NCI-H1092 (cell line): ENCODE measurements around the gene NRG2.

Experiments used
- DNase-seq: peaks from one replicate; lab custom pipeline; 2025; lab: John Stamatoyannopoulos, UW

The NRG2 gene

DNA sequence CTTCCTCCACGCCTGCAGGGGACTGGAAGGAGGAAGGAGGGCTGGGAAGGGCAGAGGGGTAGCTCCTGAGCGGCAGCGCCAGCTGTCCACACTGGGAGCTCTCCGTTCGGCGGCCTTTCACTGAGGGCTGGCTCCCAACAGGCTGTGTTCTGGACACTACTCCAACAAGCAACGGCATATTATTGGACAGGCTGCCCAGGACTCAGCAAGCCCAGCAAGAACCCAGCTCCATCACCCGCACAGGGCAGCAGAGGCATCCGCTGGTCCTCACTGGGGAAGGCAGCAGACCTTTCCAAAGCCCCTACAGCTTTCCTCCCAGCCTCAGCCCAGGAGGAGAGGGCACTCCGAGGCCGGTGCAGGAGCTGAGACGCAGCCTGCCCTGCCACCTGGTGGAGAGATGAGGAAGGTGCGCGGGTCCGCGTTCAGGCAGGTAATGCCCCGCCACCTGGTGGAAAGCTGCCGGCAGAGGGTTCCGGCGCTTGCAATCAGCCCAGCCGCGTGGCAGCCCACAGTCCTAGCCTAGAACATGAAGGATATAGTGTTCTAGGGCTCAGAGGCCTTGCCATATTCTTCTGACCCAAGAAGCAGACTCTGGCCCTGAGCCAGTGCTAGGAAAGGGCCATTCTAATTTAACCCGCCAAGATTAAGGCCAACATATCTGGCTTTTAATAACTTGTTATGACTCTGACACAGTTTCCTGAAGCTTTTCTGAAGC is 74.4 kb downstream of the NRG2 start:
- peak; percentile 43 for DNase-seq

GRCh38 chr5:139967353-139967752 is 75.7 kb downstream of the NRG2 start:
- no peak for DNase-seq

DNA sequence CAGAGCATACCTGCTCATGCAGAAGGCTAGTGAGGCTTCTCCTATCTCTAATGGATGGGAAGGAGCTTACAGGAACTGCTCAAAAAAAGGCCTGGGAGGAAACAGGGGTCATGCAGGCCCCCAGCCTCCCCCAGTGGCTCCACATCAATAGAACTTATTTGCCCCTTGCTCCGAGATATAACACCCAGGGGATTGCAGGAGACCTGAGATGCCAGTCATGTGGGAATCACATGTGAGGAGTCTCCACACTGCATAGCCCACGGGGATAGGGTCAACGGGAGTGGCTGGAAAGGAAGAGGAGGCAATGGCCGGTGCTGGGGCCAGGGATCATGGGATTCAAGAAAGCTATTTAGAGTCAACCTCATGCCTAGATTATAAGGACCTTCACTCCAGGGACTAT is 76.2 kb downstream of the NRG2 start:
- DNase-seq = no peak

DNA sequence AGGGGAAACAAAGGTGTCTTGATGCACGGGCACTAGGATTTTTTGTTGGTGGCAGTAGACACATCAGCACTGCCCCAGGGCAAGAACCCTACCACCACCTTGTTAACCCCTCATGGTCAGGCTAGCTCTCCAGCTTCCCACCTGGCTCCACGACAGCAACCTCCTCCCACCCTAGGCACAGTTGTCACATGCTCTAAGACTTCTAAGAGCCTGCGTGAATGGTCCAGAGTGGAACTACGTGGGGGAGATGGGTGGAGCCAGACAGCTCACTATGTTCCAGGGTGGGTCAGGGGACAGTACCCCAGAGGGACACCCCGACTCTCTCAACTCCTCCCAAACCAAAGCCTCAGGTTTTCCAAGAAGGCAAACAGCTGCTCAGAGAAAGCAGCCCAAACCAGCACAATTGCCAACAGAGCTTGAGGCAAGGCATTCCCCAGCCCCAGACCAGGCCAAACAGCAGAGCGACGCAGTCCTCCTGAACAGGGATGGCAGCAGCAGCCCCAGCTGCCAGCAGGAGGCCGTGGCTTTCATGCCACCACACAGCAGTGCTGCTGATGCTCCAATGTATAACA is 78.0 kb downstream of the NRG2 start:
- DNase-seq = no peak

DNA sequence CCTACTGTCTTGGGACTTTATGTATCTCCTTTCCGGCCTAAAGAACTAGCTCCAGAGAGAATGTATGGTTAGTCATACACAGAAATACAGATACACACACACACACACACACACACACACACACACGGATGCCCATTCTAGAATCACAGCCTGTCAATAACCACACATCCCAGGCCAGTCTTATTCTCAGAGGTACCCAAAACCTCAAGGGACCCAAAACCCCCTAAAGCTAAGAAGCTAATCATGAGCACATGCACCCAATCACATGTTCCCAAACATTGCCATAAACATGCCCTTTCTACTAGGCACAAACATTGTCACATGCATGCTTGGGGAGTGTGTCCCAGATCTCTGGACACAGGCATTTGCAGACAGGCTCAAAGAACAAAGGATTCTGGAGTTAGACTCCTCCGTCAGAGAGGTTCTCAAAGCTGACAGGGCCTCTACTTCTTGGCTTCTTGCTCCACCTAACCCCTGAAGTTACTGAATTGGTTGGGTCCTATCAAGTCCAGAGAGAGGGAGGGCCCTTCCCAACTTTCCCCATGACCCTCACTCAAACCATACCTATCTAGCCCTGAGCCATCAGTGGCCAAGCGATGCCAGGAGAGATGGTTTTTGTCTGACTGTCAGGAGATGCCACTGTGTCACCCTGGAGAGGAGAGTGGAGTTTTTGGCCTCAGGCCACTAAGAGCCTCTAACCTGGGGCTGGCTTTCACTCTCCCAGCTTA is 78.7 kb downstream of the NRG2 start:
- no peak for DNase-seq

- DNase-seq = no peak
Observed at GRCh38 chr5:139962445-139962844, 80.7 kb downstream of the NRG2 start.

DNA sequence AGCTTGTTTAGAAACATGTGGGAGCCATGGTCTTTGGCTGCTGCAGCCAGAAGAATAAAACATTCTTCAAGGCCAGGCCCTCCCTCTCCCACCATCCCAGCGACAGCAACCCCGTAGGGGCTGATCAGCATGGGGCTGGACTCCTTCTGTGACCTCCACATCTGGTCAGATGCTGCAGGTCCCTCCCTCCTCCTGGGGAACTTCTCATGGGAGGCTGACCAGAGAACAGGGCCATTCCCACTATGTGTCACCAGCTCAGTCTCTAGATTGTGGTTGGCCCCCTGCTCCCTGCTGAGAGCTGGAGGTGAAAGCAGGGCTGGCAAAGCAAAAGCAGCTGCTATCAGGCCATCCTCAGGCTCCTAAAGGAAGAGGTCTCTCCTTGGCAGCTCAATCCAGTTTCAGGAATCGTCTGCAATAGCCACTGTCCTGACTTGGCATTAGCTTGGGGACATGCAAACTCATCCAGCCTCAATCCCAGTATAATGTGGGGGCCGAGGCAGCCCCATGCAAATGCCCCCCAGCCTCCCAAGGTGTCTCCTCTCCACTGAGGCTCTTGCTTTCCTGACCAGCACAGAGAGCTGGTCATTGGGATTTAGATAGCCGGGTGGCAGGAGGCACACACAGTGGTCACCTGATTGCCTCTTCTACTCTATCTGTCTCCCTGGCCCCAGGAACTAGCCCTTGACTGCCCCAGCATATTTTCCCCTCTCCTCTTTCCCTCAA is 81.5 kb downstream of the NRG2 start:
- no peak for DNase-seq

DNA sequence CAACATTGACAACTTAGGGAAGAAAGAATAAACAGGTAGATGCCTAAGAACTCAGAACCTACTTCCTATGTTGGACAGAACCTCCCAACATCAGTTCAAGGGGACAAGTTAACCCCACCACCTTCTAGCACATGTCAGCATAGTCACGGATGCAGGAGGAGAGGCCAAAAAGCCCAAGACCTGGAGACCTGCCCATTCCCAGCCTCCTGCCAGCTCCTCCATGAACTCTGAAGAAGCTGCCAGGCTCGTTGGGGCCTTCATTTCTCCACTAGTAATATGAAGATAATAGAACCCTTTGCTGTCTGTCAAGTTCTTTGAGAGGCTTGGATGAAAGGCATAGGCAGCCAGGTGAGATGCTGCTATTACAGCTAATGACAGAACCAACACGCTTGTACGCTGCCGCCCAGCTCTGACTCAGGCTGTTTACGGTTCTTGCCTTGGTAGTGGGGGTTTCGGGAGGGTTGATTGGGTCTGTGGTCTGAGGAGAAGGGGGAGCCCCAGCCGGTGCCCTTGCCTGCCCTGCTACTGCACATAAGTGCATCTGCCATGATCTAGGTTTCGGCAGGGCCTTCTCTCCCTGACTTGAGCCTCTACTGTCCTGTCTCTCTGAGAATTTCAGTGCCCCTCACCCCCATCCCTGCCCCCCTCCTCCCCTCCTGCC is 82.2 kb downstream of the NRG2 start:
- DNase-seq = no peak

DNA sequence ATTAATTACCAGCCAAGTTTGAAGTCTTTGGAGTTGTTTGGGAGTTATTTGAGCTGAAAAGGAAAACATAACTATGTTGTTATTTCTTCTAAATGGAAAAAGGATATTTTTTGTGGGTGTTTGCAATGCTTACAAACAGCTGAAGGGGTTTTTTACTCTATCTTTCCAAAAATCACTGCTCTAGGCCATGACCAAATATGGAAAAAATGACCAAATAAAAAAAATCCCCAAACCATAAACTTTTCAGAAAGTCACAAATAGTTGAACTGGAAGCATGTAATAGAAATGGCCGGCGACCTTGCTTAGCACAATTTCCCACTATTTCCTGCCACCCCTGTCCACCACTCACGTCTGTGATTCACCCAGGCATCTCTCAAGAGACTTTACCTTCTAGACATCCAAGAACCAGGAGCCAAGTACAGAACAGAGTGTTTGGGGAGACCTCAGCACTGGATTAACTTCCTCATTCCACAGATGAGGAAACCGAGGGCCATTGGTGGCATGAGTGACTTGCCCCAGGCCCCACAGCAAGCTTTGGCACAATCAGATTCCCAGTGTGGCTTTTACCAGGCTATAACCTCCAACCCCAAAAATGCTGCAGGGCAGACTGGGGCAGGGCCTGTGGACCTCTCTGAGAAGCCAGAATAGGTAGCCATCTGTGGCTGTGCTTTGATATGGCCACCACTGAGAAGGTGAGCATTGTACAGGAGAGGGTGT is 84.5 kb downstream of the NRG2 start:
- DNase-seq = no peak

DNA sequence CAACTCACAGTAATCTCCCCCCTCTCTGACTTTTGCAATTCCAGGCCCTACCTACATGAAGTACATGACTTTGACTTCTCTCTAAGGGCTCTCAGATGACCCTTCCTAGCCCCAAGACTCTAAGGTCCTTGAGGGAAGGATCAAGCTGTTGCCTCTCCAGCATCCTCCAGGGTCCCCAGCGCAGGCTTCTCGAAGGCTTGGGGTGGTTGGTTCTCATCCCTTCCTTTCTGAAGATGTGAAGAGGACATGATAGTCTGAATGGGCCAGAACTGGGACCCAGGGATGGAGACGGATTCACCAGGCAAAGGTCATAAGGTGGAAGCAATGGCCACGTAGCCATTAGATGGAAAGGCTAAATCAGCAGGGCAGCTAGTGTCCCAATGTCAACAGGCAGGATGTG is 86.8 kb downstream of the NRG2 start:
- no peak for DNase-seq

DNA sequence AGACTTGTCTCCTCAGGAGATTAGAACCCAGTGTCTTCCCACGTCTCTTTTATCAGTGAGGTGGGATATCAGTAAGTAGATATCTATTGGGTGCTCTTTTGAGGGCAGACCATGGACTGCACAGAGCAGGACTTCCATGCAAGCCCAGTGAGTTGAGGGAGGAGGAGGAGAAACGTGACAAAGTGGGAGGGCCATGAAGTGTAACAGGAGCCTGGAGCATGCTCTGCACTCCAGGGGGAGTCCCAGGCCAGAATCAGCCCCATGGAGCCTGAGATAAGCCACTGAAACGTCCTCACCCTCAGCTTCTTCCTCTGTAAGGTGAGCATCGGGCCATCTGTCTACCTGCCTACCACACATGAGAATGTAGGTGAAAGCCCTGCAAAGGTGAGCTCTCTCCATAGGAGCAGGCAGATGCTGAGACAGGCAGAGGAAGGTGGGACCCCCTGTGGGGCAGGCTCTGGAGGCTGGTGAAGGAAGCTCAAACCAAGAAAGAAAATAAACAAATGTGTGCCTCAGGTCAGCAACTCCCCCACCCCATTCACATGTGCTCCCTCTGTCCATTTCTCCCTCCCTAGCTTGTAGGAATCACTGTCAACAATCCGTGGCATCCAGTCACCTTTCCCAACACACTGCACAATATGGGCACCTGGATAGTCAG is 87.4 kb downstream of the NRG2 start:
- DNase-seq = no peak

- no peak for DNase-seq
Observed at GRCh38 chr5:139955053-139955605, 88.0 kb downstream of the NRG2 start.

- DNase-seq = no peak
Observed at GRCh38 chr5:139954462-139954861, 88.6 kb downstream of the NRG2 start.

- DNase-seq = no peak
Observed at GRCh38 chr5:139954022-139954421, 89.1 kb downstream of the NRG2 start.

- no peak for DNase-seq
Observed at GRCh38 chr5:139952574-139952973, 90.5 kb downstream of the NRG2 start.

DNA sequence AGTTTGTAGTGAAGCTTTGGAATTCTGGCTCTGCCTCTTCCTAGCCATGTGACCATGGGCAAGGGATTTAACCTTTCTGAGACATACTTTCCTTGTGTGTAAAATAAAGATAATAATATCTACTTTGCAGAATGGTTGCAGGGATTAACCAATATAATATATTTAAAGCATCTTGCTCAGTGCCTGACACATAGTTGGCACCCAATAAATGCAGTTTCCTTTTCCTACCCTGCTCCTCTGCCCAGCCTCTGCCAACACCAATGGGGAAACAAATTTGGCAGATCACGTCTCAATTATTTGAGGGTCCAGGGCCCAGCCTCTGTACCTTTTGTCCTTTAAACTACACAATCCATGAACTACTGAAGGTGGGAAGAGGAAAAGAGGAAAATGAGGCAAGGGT is 91.1 kb downstream of the NRG2 start:
- no peak for DNase-seq

- no peak for DNase-seq
Observed at GRCh38 chr5:139951296-139951924, 91.7 kb downstream of the NRG2 start.

GRCh38 chr5:139950436-139950835 is 92.7 kb downstream of the NRG2 start:
- no peak for DNase-seq

GRCh38 chr5:139949710-139950109 is 93.4 kb downstream of the NRG2 start:
- no peak for DNase-seq

GRCh38 chr5:139947727-139948126 is 95.4 kb downstream of the NRG2 start:
- no peak for DNase-seq
